Subcutaneous abdominal adipose tissue (tissue), 5 donors: ENCODE measurements around the gene PPP1R3F.

Source experiments
- H3K27ac ChIP-seq: one replicate; pipeline ENCODE4 v1.7.0; 2013; ENCODE audit warnings: low read depth, mild to moderate bottlenecking, inconsistent platforms, low read length, moderate library complexity
- H3K27me3 ChIP-seq, 5 donors: one replicate each; pipeline ENCODE4 v1.7.0; 2013; ENCODE audit warnings: low read length in 5 of 5, inconsistent platforms in 1 of 5; ENCODE audit not compliant: control insufficient read depth in 5 of 5, insufficient read depth in 4 of 5
- H3K36me3 ChIP-seq, 5 donors: one replicate each; pipeline ENCODE4 v1.7.0; 2013; ENCODE audit warnings: low read length in 5 of 5; ENCODE audit not compliant: control insufficient read depth in 5 of 5, insufficient read depth in 5 of 5
- H3K4me1 ChIP-seq, 5 donors: one replicate each; pipeline ENCODE4 v1.7.0; 2013; ENCODE audit warnings: low read length in 5 of 5, mild to moderate bottlenecking in 3 of 5, moderate library complexity in 1 of 5; ENCODE audit not compliant: control insufficient read depth in 5 of 5, insufficient read depth in 5 of 5
- H3K4me3 ChIP-seq, 5 donors: one replicate each; pipeline ENCODE4 v1.7.0; 2013; ENCODE audit warnings: low read length in 5 of 5, low read depth in 1 of 5
- H3K9ac ChIP-seq, 5 donors: one replicate each; pipeline ENCODE4 v1.7.0; 2013; ENCODE audit warnings: low read length in 5 of 5, mild to moderate bottlenecking in 4 of 5, moderate library complexity in 3 of 5
- H3K9me3 ChIP-seq, 5 donors: one replicate each; pipeline ENCODE4 v1.7.0; 2013; ENCODE audit warnings: low read length in 5 of 5; ENCODE audit not compliant: control insufficient read depth in 5 of 5
- donor health status: healthy.
- donor health status: healthy.
- donor health status: healthy.
- donor health status: healthy.
- donor health status: healthy.

PPP1R3F gene

DNA sequence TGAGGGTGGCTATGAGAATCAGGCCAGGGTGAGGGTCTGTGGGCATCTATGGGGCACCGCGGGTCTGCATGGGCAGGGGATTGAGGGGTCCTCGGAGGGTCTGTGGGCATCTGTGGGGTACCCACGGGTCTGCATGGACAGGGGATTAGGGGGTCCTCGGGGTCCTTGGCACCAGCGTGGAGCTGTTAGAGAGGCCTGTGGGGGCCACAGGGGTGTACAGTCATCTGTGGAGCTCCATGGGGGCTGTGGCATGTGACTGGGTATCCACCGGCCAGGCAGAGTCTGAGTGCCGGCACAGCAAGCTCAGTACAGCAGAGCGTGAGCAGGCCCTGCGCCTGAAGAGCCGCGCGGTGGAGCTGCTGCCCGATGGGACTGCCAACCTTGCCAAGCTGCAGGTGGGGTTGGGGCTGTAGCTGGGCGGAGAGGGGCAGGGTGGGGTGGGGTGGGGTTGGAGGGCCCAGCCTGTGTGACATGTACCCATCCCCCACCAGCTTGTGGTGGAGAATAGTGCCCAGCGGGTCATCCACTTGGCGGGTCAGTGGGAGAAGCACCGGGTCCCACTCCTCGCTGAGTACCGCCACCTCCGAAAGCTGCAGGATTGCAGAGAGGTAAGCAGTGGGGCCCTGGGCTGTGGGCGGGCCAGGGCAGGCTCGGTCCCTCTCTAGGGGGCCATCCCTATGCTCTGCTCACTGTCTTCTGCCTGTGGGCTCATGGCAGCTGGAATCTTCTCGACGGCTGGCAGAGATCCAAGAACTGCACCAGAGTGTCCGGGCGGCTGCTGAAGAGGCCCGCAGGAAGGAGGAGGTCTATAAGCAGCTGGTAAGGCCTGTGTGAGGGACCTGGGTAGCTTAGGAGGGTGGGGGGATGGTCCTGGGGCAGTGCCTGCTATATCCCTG, 21.4 kb upstream of the PPP1R3F start:
- Histone ChIP-seq H3K27ac (no peak overlapping the region), H3K27me3 (peaks cover 0 to 16% (median 6%) of the 10 kb centered on the region in 5 donors), H3K36me3 (peaks cover 0 to 63% (median 43%) of the 10 kb centered on the region in 5 donors), H3K4me3 (no peak overlapping the region), H3K9ac (no peak overlapping the region), H3K9me3 (peaks cover 0 to 2% (median 0%) of the 10 kb centered on the region in 5 donors), H3K4me1 (no peaks in the 10 kb centered on the region)

DNA sequence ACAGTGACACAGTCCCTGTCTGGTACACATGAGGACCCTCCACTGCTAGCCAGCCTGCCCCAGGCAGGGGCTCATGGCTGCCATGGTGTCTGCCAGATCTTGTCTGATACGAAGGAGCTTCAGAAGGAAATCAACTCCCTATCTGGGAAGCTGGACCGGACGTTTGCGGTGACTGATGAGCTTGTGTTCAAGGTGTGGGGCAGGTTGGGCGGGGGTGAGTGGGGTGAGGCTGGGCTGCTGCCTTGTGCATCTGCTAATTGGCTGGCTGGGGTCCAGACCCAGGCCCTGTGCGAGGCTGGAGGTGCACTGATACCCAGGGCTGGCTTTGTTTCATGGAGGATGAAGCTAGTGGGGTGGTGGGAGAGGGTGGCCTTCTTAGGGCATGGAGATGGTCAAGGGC, 20.5 kb upstream of the PPP1R3F start:
- H3K9me3 ChIP-seq, result peaks cover 0 to 2% (median 0%) of the 10 kb centered on the region in 5 donors
- H3K4me3 ChIP-seq, result no peak overlapping the region
- H3K36me3 ChIP-seq, result peaks cover 0 to 55% (median 36%) of the 10 kb centered on the region in 5 donors
- H3K4me1 ChIP-seq, result no peaks in the 10 kb centered on the region
- H3K27ac ChIP-seq, result no peak overlapping the region
- H3K27me3 ChIP-seq, result peaks cover 0 to 16% (median 3%) of the 10 kb centered on the region in 5 donors
- H3K9ac ChIP-seq, result no peak overlapping the region

DNA sequence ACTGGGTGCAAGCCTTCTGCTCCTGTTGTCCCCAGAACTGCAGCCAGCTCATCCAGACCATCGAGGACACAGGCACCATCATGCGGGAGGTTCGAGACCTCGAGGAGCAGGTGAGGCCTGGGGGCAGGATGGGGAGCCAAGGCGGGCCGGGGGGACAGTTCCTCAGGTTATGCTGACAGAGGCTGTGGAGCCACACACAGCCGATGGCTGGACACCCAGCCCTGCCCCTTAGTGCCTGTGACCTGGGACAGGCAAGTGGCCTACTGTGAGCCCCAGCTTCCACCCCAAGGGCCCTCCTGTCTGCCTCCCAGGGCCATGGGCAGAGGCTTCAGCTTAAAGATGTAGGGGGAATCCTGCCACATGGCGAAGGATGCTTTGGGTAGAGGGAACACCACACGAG, 20.0 kb upstream of the PPP1R3F start:
- peaks cover 0 to 16% (median 3%) of the 10 kb centered on the region in 5 donors for H3K27me3 ChIP-seq
- peaks cover 0 to 2% (median 0%) of the 10 kb centered on the region in 5 donors for H3K9me3 ChIP-seq
- peaks cover 0 to 50% (median 33%) of the 10 kb centered on the region in 5 donors for H3K36me3 ChIP-seq
- H3K4me1 ChIP-seq, result no peaks in the 10 kb centered on the region
- H3K27ac ChIP-seq, result no peak overlapping the region
- H3K4me3 ChIP-seq, result no peak overlapping the region
- H3K9ac ChIP-seq, result no peak overlapping the region

DNA sequence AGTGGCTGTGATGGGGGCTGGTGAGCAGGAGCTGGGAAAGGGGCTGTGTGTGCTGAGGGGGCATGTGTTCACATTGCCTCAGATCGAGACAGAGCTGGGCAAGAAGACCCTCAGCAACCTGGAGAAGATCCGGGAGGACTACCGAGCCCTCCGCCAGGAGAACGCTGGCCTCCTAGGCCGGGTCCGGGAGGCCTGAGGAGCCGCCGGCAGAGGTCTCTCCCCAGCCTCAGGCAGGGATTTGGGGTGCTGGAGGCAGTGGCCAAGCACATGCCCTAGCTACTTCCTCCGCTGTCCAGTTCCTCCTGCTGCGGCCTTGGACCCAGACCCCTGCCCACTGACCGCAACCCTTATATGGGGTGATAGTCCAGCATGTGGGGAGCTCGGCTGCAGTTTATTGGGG, 19.5 kb upstream of the PPP1R3F start:
- Histone ChIP-seq H3K27ac (no peak overlapping the region), H3K36me3 (peaks cover 0 to 45% (median 33%) of the 10 kb centered on the region in 5 donors), H3K9ac (no peak overlapping the region), H3K4me1 (no peaks in the 10 kb centered on the region), H3K4me3 (no peak overlapping the region), H3K9me3 (peaks cover 0 to 2% (median 0%) of the 10 kb centered on the region in 5 donors), H3K27me3 (peaks cover 0 to 16% (median 3%) of the 10 kb centered on the region in 5 donors)

DNA sequence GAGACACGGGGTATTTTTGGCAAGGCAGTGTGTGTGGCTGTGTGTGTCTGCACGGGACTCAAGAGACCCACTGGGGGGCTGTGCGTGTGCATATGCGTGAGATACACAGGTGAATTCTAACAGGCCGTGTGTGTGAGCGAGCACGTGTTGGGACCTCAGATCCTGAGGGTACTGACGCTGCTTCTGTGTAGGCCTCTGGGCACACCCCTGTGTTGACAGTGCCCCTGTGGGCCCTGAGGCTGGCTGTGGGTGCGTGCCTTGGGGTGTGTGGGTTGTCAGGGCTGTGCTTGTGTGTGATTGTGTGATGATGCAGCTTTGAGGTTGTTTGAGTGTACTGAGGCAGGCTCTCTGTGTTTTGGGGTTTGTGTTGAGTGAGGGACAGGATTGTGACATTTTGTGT, 19.0 kb upstream of the PPP1R3F start:
- Histone ChIP-seq H3K9me3 (peaks cover 0 to 2% (median 0%) of the 10 kb centered on the region in 5 donors), H3K27me3 (peaks cover 0 to 16% (median 6%) of the 10 kb centered on the region in 5 donors)

DNA sequence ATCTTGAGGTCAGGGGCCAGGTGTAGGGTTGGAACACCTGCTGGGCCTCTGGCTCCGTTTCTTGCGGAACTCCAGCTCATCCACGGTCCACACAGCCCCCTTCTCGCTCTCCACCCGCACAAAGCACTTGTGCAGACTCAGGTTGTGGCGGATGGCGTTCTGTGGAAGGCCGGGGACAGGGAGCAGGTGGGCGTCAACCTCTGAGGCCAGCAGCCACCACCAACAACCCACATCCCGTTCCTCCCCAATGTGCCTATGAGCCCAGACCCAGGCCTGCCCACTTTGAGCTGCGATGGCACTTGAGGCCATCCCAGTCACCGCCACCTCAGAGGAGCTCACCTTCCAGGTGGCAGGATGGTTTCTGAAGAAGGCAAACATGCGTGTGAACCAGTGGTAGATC, 18.3 kb upstream of the PPP1R3F start:
- Histone ChIP-seq H3K27ac (no peak overlapping the region), H3K27me3 (peaks cover 0 to 18% (median 9%) of the 10 kb centered on the region in 5 donors), H3K4me3 (no peak overlapping the region), H3K9ac (no peak overlapping the region), H3K4me1 (no peaks in the 10 kb centered on the region), H3K36me3 (peaks cover 0 to 40% (median 32%) of the 10 kb centered on the region in 5 donors), H3K9me3 (peaks cover 0 to 2% (median 0%) of the 10 kb centered on the region in 5 donors)

More for the DNA sequence above, 19.0 kb upstream of the PPP1R3F start:
- no peaks in the 10 kb centered on the region for H3K4me1 ChIP-seq
- no peak overlapping the region for H3K27ac ChIP-seq
- peaks cover 0 to 44% (median 33%) of the 10 kb centered on the region in 5 donors for H3K36me3 ChIP-seq
- H3K4me3 ChIP-seq, result no peak overlapping the region
- H3K9ac ChIP-seq, result no peak overlapping the region

DNA sequence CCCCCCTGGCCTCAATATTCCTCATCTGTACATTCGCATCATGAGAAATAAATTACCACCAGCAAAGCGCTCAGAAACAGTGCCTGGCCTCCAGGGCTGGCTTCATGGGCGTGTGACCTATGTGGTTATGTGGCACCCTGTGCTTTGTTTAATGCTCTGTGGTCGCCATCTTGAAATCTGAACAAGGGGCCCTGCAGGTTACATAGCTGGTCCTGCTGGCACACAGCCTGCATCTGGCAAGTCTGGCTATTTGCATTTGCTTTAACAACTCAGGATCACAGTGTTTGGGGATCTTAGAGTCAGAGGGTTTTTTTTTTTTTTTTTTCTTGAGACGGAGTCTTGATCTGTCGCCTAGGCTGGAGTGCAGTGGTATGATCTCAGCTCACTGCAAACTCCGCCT, 15.0 kb upstream of the PPP1R3F start:
- Histone ChIP-seq H3K4me1 (peaks cover 0 to 3% (median 0%) of the 10 kb centered on the region in 5 donors), H3K9ac (no peak overlapping the region), H3K27ac (no peak overlapping the region), H3K36me3 (peaks cover 0 to 10% (median 6%) of the 10 kb centered on the region in 5 donors), H3K27me3 (peaks cover 5 to 28% (median 20%) of the 10 kb centered on the region in 5 donors), H3K4me3 (no peak overlapping the region), H3K9me3 (peaks cover 0 to 2% (median 0%) of the 10 kb centered on the region in 5 donors)

DNA sequence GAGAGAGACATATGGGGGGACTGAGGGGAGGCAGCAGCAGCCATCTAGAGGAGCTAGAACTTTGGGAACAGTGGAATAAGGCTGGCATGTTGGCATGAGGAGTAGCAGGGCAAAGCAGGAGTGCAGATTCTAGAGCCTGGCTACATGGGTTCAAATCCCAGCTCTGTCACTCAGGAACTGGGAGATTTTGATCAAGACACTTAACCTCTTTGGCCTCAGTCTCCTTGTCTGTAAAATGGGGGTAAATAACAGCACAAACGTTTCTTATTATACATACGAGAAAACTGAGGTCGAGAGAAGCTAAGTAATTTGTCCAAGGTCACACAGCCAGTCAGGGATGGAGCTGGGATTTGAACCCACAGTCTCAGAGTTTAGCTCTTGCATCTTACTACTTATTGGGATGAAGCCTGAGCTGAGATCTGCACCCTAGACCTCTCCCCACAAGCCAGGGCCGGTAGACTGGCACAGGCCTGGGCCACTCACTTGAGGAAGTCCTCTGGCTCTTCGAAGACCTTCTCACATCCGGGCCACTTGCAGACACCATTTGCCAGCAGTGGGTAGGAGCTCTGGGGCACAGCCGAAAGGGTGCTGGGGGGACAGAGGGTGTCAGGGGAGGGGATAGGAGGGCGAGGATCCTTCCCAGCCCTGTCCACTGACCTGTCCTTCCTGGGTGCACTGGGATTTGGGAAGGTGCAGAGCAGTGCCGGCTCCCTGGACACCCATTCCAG, 13.2 kb upstream of the PPP1R3F start:
- Histone ChIP-seq H3K4me1 (peaks cover 0 to 3% (median 0%) of the 10 kb centered on the region in 5 donors), H3K9me3 (no peaks in the 10 kb centered on the region), H3K27me3 (peaks cover 5 to 40% (median 18%) of the 10 kb centered on the region in 5 donors), H3K36me3 (no peaks in the 10 kb centered on the region), H3K9ac (no peak overlapping the region), H3K27ac (no peak overlapping the region), H3K4me3 (no peak overlapping the region)

DNA sequence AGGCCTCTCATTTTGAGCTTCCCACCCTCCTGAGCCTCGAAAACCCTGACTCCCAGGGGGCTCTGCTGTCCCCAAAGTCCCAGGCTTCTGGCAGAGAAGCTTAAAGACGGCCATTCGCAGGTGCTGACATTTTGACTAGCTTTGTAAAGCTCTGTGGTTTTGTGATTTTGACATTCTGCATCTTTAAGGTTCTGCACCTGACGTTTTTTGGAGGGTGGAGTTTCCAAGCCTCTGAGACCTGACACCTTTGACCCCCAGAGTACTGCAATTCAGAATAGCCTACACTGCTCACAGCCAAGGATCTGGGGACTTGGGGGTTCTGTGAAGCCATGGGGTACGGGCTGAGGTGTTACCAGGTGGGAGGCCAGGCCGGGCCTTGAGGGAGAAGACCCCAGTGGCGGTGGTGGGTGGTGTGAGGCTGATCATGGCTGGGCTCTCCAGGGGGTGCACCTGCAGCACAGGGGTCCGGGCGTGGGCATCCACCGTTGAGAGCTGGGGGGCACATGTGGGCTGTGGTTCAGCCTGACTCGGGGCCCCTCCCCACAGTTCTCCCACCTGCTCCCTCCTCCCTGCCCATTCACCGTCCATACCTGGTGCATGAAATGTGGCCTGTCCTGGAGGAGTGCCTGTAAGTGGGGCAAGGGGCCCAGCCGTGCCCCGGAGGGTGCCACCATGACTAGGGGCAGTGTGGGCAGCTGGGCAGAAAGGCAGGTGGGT, 12.4 kb upstream of the PPP1R3F start:
- H3K9me3 ChIP-seq, result peaks cover 0 to 5% (median 3%) of the 10 kb centered on the region in 5 donors

More for the DNA sequence above, 12.4 kb upstream of the PPP1R3F start:
- no peak overlapping the region for H3K4me3 ChIP-seq
- peaks cover 5 to 46% (median 19%) of the 10 kb centered on the region in 5 donors for H3K27me3 ChIP-seq
- H3K4me1 ChIP-seq, result peaks cover 0 to 3% (median 0%) of the 10 kb centered on the region in 5 donors
- no peak overlapping the region for H3K9ac ChIP-seq
- H3K27ac ChIP-seq, result no peak overlapping the region
- no peaks in the 10 kb centered on the region for H3K36me3 ChIP-seq
